Activated naive CD8-positive, alpha-beta T cell treated with anti-CD3 and anti-CD28 coated beads, Interleukin-2, amount 50 U/mL, for 16 hours (primary cell): Measurements from ENCODE around the gene OR51G2.
"Not testable (repeated sequence)": the region's sequence is repeated elsewhere in the genome, so short reads cannot be mapped to it uniquely, and the experiment has no call there.

Experiments
- DNase-seq: peaks from one replicate; pipeline ENCODE4 v3.0.0-alpha.2; 2020; ENCODE audit warnings: low read depth, low spot score

OR51G2 gene

GRCh38 chr11:4919250-4919649 lies at the start of gene OR51G2:
TSS of gene OR51G2 (minus strand) at chr11:4919350. CDS start at chr11:4915663, 3,687 bp downstream.
- DNase-seq, result no peak

- DNase-seq, result no peak
Measured at GRCh38 chr11:4962816-4963215, 43.7 kb upstream of the OR51G2 start.

- no peak for DNase-seq
Measured at GRCh38 chr11:4960877-4961276, 41.7 kb upstream of the OR51G2 start.

GRCh38 chr11:4957396-4957795 lies 38.2 kb upstream of the OR51G2 start:
- DNase-seq, result no peak

- DNase-seq, result not testable (repeated sequence)
Measured at GRCh38 chr11:4955613-4956012, 36.5 kb upstream of the OR51G2 start, which contains the start of gene OR51A2. TSS of gene OR51A2 (minus strand) at chr11:4955713. CDS start at chr11:4955713, 0 bp downstream.

GRCh38 chr11:4947505-4947904 lies 28.4 kb upstream of the OR51G2 start, which contains the start of gene OR51A4:
TSS of gene OR51A4 (minus strand) at chr11:4947605. CDS start at chr11:4947100, 505 bp downstream.
- DNase-seq, result no peak

GRCh38 chr11:4936745-4937144 lies 17.6 kb upstream of the OR51G2 start:
- DNase-seq, result no peak

- no peak for DNase-seq
Measured at GRCh38 chr11:4932751-4933150, 13.6 kb upstream of the OR51G2 start.

- DNase-seq, result no peak
Measured at GRCh38 chr11:4926608-4927007, 7.5 kb upstream of the OR51G2 start.

GRCh38 chr11:4924239-4924638 lies 5.1 kb upstream of the OR51G2 start, which contains the start of gene OR51G1:
TSS of gene OR51G1 (minus strand) at chr11:4924339. CDS start at chr11:4924339, 0 bp downstream.
- DNase-seq, result no peak

GRCh38 chr11:4922304-4922703 lies 3.2 kb upstream of the OR51G2 start:
- DNase-seq, result no peak

- no peak for DNase-seq
Measured at GRCh38 chr11:4921796-4922195, 2.6 kb upstream of the OR51G2 start.

- DNase-seq, result no peak
Measured at GRCh38 chr11:4916581-4916980, 2.6 kb downstream of the OR51G2 start.

GRCh38 chr11:4903484-4903883 lies 15.7 kb downstream of the OR51G2 start, which contains the start of gene OR51A7:
TSS of gene OR51A7 (plus strand) at chr11:4903783. CDS start at chr11:4907370, 3,587 bp downstream.
- DNase-seq, result no peak

- no peak for DNase-seq
Measured at GRCh38 chr11:4891996-4892640, 27.0 kb downstream of the OR51G2 start.

GRCh38 chr11:4890279-4890678 lies 28.9 kb downstream of the OR51G2 start:
- no peak for DNase-seq

- DNase-seq, result no peak
Measured at GRCh38 chr11:4887591-4887990, 31.6 kb downstream of the OR51G2 start.

GRCh38 chr11:4886186-4886585 lies 33.0 kb downstream of the OR51G2 start:
- no peak for DNase-seq

GRCh38 chr11:4884361-4884760 lies 34.8 kb downstream of the OR51G2 start:
- no peak for DNase-seq

GRCh38 chr11:4882543-4882942 lies 36.6 kb downstream of the OR51G2 start:
- no peak for DNase-seq

- no peak for DNase-seq
Measured at GRCh38 chr11:4881860-4882500, 37.2 kb downstream of the OR51G2 start, which contains the start of gene OR51T1. TSS of gene OR51T1 (plus strand) at chr11:4881900. CDS start at chr11:4881900, 0 bp downstream.

- DNase-seq, result no peak
Measured at GRCh38 chr11:4881188-4881587, 38.0 kb downstream of the OR51G2 start.

GRCh38 chr11:4865855-4866254 lies 53.3 kb downstream of the OR51G2 start:
- DNase-seq, result no peak
